Panc1 (cell line): ENCODE data around the gene ADORA2A. TPM values are rescaled to one million over a fixed set of nuclear protein-coding genes. Genes with fewer than 3 reads are reported as not detected.
A peak's percentile ranks its signal among the peaks of the same experiment; 100 is the strongest.

Source experiments
- ATAC-seq: fragments of 200-7000 bp; cut with Tn5 transposase; 2 replicates; pipeline ENCODE4 v1.9.1; 2020; ENCODE audit warnings: mild to moderate bottlenecking, moderate library complexity
- BruUV-seq: library from RNA; stranded (reverse); fragments of 400-500 nt; replicated peaks from 2 replicates; lab custom pipeline; 2021; lab: Mats Ljungman, UMichigan
- CTCF ChIA-PET: fragments of 300-600 bp; sonication (Branson Sonifier 250); formaldehyde crosslinking; loops from one replicate; lab custom pipeline; 2022; ENCODE audit warnings: antibody characterized with exemption; lab: Charles Lee
- POLR2A ChIA-PET: fragments of 300-600 bp; sonication (Branson Sonifier 250); formaldehyde crosslinking; loops from one replicate; lab custom pipeline; 2022; ENCODE audit warnings: antibody characterized with exemption; lab: Charles Lee
- DNase-seq: peaks from one replicate; pipeline ENCODE4 v3.0.0-alpha.2; 2010; ENCODE audit warnings: low read depth, low spot score
- H3K27ac ChIP-seq: 2 replicates; pipeline ENCODE4 v1.5.1; 2011; ENCODE audit warnings: mild to moderate bottlenecking, low read length, inconsistent platforms
- H3K27me3 ChIP-seq: fragments of 200-500 bp; sonication (Bioruptor generic); 2 replicates; pipeline ENCODE4 v1.6.0; 2014; ENCODE audit warnings: low read length, inconsistent platforms; ENCODE audit not compliant: control insufficient read depth, insufficient read depth
- H3K36me3 ChIP-seq: fragments of 200-500 bp; sonication (Bioruptor generic); 2 replicates; pipeline ENCODE4 v1.5.1; 2014; ENCODE audit warnings: inconsistent platforms, mild to moderate bottlenecking, low read length, moderate library complexity; ENCODE audit not compliant: control insufficient read depth, insufficient read depth
- H3K4me1 ChIP-seq: 2 replicates; pipeline ENCODE4 v1.5.1; 2011; ENCODE audit warnings: inconsistent platforms, mild to moderate bottlenecking, low read length, moderate library complexity; ENCODE audit not compliant: control insufficient read depth, insufficient read depth
- H3K4me3 ChIP-seq, 2 experiments: 2 replicates each; pipeline ENCODE4 v1.5.1; 2011 to 2012; ENCODE audit warnings: low read depth in 2 of 2, low read length in 2 of 2, mild to moderate bottlenecking in 2 of 2, inconsistent platforms in 1 of 2, moderate library complexity in 1 of 2
- H3K9me3 ChIP-seq: fragments of 200-500 bp; sonication (Bioruptor generic); 2 replicates; pipeline ENCODE4 v1.5.1; 2014; ENCODE audit warnings: low read depth, mild to moderate bottlenecking, inconsistent platforms, low read length, moderate library complexity; ENCODE audit not compliant: control insufficient read depth, insufficient read depth
- CTCF ChIP-seq: fragments of 450-650 bp; IDR thresholded peaks from 2 replicates; pipeline ENCODE4 v1.5.1; 2017; ENCODE audit warnings: mild to moderate bottlenecking
- POLR2AphosphoS5 ChIP-seq: IDR thresholded peaks from 2 replicates; pipeline ENCODE4 v1.6.1; 2012; ENCODE audit warnings: mild to moderate bottlenecking, low read depth, low read length, moderate library complexity
- REST ChIP-seq, 2 experiments: IDR thresholded peaks; 2 replicates each; pipeline ENCODE4 v1.6.1; 2011 to 2012; ENCODE audit warnings: low read depth in 2 of 2, control low read depth in 1 of 2, low read length in 1 of 2, mild to moderate bottlenecking in 1 of 2, moderate library complexity in 1 of 2; ENCODE audit not compliant: insufficient read depth in 1 of 2
- SIN3A ChIP-seq: IDR thresholded peaks from 2 replicates; pipeline ENCODE4 v1.6.1; 2012; ENCODE audit warnings: low read depth, mild to moderate bottlenecking, low read length, moderate library complexity, borderline replicate concordance; ENCODE audit not compliant: insufficient read depth
- TCF7L2 ChIP-seq: IDR thresholded peaks from 2 replicates; pipeline ENCODE4 v1.6.1; 2011; ENCODE audit warnings: mild to moderate bottlenecking, low read depth, low read length, inconsistent platforms
- in situ Hi-C: cut with HindIII; loops from 2 replicates; pipeline ENCODE4 v1.10.0; 2016; ENCODE audit warnings: low sequenced_read_pairs, low pct_unique_long_range_greater_than_20kb
- intact Hi-C: fragments of 100-400 bp; cut with micrococcal nuclease; formaldehyde crosslinking; loops from one replicate; pipeline ENCODE4 v1.10.0; 2022; ENCODE audit not compliant: unreplicated experiment
- total RNA-seq: library from RNA; stranded (reverse); gene quantifications from one replicate; pipeline ENCODE4 v1.2.1, GENCODE V29; 2021; ENCODE audit not compliant: unreplicated experiment

ADORA2A gene
- total RNA-seq, 1 experiment from 2014 or later = 11.5 TPM

- Histone ChIP-seq H3K27ac (no peak overlapping the region), H3K4me1 (peaks cover 8% of the 10 kb centered on the region), H3K36me3 (no peaks in the 10 kb centered on the region), H3K4me3 (no peak overlapping the region), H3K9me3 (no peaks in the 10 kb centered on the region), H3K27me3 (no peaks in the 10 kb centered on the region)
- CTCF ChIA-PET = no interaction called here
- intact Hi-C loops (no loop called here), in situ Hi-C loops (no loop called here)
- BruUV-seq = no TSS peak
- DNase-seq = no peak
- TF ChIP-seq TCF7L2 (no peak), CTCF (no peak), REST (IDR thresholded peaks at IDR 0.05; ENCODE audit: insufficient read depth in 1 of 2, low read depth in 2 of 2, low read length in 1 of 2) (no peak), SIN3A (no peak), POLR2AphosphoS5 (no peak)
- POLR2A ChIA-PET = no interaction called here
- no peak for ATAC-seq
These were observed 5.8 kb downstream of the ADORA2A start for GRCh38 chr22:24433001-24433827.

- Histone ChIP-seq H3K27ac (no peak overlapping the region), H3K36me3 (no peaks in the 10 kb centered on the region), H3K27me3 (no peaks in the 10 kb centered on the region), H3K4me3 (no peak overlapping the region), H3K9me3 (no peaks in the 10 kb centered on the region), H3K4me1 (peaks cover under 1% of the 10 kb centered on the region)
- in situ Hi-C loops (no loop called here), intact Hi-C loops (no loop called here)
- ATAC-seq (peak; percentile 37; the same call in 1 of the 2 replicates), DNase-seq (no peak)
- no TSS peak for BruUV-seq
- CTCF ChIA-PET = no interaction called here
- TF ChIP-seq REST (IDR thresholded peaks at IDR 0.05; ENCODE audit: insufficient read depth in 1 of 2, low read depth in 2 of 2, low read length in 1 of 2) = no peak
- TF ChIP-seq CTCF = no peak
- no peak for TF ChIP-seq POLR2AphosphoS5
- no peak for TF ChIP-seq TCF7L2
- TF ChIP-seq SIN3A = no peak
- POLR2A ChIA-PET = no interaction called here
These were observed 6.5 kb downstream of the ADORA2A start for GRCh38 chr22:24433828-24434470.
